K562 (cell line): ENCODE measurements around the gene PLEKHA7.

ENCODE experiments used
- CLOCK ChIP-seq: fragments of 250-450 bp; sonication (Bioruptor Pico); IDR thresholded peaks from 2 replicates; pipeline ENCODE4 v1.4.0; 2020; ENCODE audit warnings: mild to moderate bottlenecking, moderate library complexity, borderline replicate concordance
- ESRRA ChIP-seq: fragments of 450-650 bp; IDR thresholded peaks from 2 replicates; pipeline ENCODE4 v1.6.1; 2014; ENCODE audit warnings: low read depth, mild to moderate bottlenecking, moderate library complexity, borderline replicate concordance
- EZH2 ChIP-seq: IDR thresholded peaks from 2 replicates; pipeline ENCODE4 v1.6.1; 2012; ENCODE audit warnings: low read depth, mild to moderate bottlenecking, inconsistent platforms, low read length, borderline replicate concordance
- NR2F6 ChIP-seq: fragments of 450-650 bp; formaldehyde crosslinking; IDR thresholded peaks from 2 replicates; pipeline ENCODE4 v1.4.0; 2020; ENCODE audit warnings: mild to moderate bottlenecking
- RBM39 ChIP-seq: fragments of 200-400 bp; formaldehyde crosslinking; optimal IDR thresholded peaks from 2 replicates; pipeline ENCODE3; 2018; ENCODE audit warnings: low read depth, low read length
- ZSCAN29 ChIP-seq: fragments of 450-650 bp; IDR thresholded peaks from 2 replicates; pipeline ENCODE4 v1.6.1; 2017

- TF ChIP-seq RBM39 (no peak), EZH2 (no peak), NR2F6 (no peak), ESRRA (no peak), CLOCK (CRISPR knock-in tag) (no peak), ZSCAN29 (no peak)
Observed at GRCh38 chr11:16911658-16912057, 102.6 kb downstream of the PLEKHA7 start.
